ENCODE measurements around the gene ACP2. TPM values are rescaled to one million over a fixed set of nuclear protein-coding genes. Genes with fewer than 3 reads are reported as not detected.

Gene ACP2
- total and polyA plus RNA-seq, 9 of the 15 experiments (the other 6 are each of a cell fraction or from before 2014, with no cell fraction given) = 1.9 to 20.0 (median 11.6) TPM

Other genes starting within 250 kb of the ACP2 start
Only the 7 nearest of the 10 such genes appear.
- 97.6 and 107 TPM in 2 replicates for gene ARFGAP2, start 71.9 kb downstream of the ACP2 start, total RNA-seq (2014; rRNA removed)
- 65.0 and 78.6 TPM in 2 replicates for gene ARFGAP2, start 71.9 kb downstream of the ACP2 start, total RNA-seq (2014; rRNA removed; fragmentation: Illumina TruSeq; extraction: Trizol)
- 78.4 and 83.2 TPM in 2 replicates for gene ARFGAP2, start 71.9 kb downstream of the ACP2 start, total RNA-seq (2015; rRNA removed; fragmentation: Illumina TruSeq; extraction: Trizol)
- gene ARFGAP2, start 71.9 kb downstream of the ACP2 start, total RNA-seq (2021) = 93.4 and 102 TPM in 2 replicates
- 96.3 and 120 TPM in 2 replicates for gene ARFGAP2, start 71.9 kb downstream of the ACP2 start, polyA plus RNA-seq (2011; rRNA removed)
- gene ARFGAP2, start 71.9 kb downstream of the ACP2 start, polyA plus RNA-seq (2014; fragmentation: Illumina TruSeq; extraction: Trizol) = 122 and 140 TPM in 2 replicates
- gene ARFGAP2, start 71.9 kb downstream of the ACP2 start, polyA plus RNA-seq (2014; fragmentation: Nextera tagmentation; extraction: Ambion mirVana) = 10 to 100 TPM; 29.1 to 42.1 TPM
- gene ARFGAP2, start 71.9 kb downstream of the ACP2 start, polyA plus RNA-seq (2014; rRNA removed) = 90.1 and 90.8 TPM in 2 replicates
- gene PACSIN3, start 62.4 kb downstream of the ACP2 start, total RNA-seq (2014; rRNA removed) = 15.5 and 18.8 TPM in 2 replicates
- gene PACSIN3, start 62.4 kb downstream of the ACP2 start, total RNA-seq (2014; rRNA removed; fragmentation: Illumina TruSeq; extraction: Trizol) = 1.5 and 3.5 TPM in 2 replicates
- gene PACSIN3, start 62.4 kb downstream of the ACP2 start, total RNA-seq (2015; rRNA removed; fragmentation: Illumina TruSeq; extraction: Trizol) = 8.8 and 9.6 TPM in 2 replicates
- gene PACSIN3, start 62.4 kb downstream of the ACP2 start, total RNA-seq (2021) = 13.8 and 18.1 TPM in 2 replicates
- gene PACSIN3, start 62.4 kb downstream of the ACP2 start, polyA plus RNA-seq (2011; rRNA removed) = 6.8 and 7.1 TPM in 2 replicates
- gene PACSIN3, start 62.4 kb downstream of the ACP2 start, polyA plus RNA-seq (2014; fragmentation: Illumina TruSeq; extraction: Trizol) = 7.1 and 9.8 TPM in 2 replicates
- gene PACSIN3, start 62.4 kb downstream of the ACP2 start, polyA plus RNA-seq (2014; fragmentation: Nextera tagmentation; extraction: Ambion mirVana) = under 1 TPM; 0.13 to 0.17 TPM
- 14.5 and 15.0 TPM in 2 replicates for gene PACSIN3, start 62.4 kb downstream of the ACP2 start, polyA plus RNA-seq (2014; rRNA removed)
- gene DDB2, start 33.8 kb downstream of the ACP2 start, total RNA-seq (2014; rRNA removed) = 12.7 and 13.3 TPM in 2 replicates
- 8.7 and 9.0 TPM in 2 replicates for gene DDB2, start 33.8 kb downstream of the ACP2 start, total RNA-seq (2014; rRNA removed; fragmentation: Illumina TruSeq; extraction: Trizol)
- gene DDB2, start 33.8 kb downstream of the ACP2 start, total RNA-seq (2015; rRNA removed; fragmentation: Illumina TruSeq; extraction: Trizol) = 10.1 and 10.9 TPM in 2 replicates
- 9.0 and 10.5 TPM in 2 replicates for gene DDB2, start 33.8 kb downstream of the ACP2 start, total RNA-seq (2021)
- 17.1 and 17.5 TPM in 2 replicates for gene DDB2, start 33.8 kb downstream of the ACP2 start, polyA plus RNA-seq (2011; rRNA removed)
- gene DDB2, start 33.8 kb downstream of the ACP2 start, polyA plus RNA-seq (2014; fragmentation: Illumina TruSeq; extraction: Trizol) = 10.1 and 10.4 TPM in 2 replicates
- gene DDB2, start 33.8 kb downstream of the ACP2 start, polyA plus RNA-seq (2014; fragmentation: Nextera tagmentation; extraction: Ambion mirVana) = 10 to 100 TPM in 1 of 2 experiments, 1 to 10 TPM in 1; 9.0 to 10.3 TPM
- 12.0 and 18.6 TPM in 2 replicates for gene DDB2, start 33.8 kb downstream of the ACP2 start, polyA plus RNA-seq (2014; rRNA removed)
- gene NR1H3, start 9.2 kb upstream of the ACP2 start, total RNA-seq (2014; rRNA removed) = 11.9 and 16.0 TPM in 2 replicates
- 6.6 and 8.2 TPM in 2 replicates for gene NR1H3, start 9.2 kb upstream of the ACP2 start, total RNA-seq (2014; rRNA removed; fragmentation: Illumina TruSeq; extraction: Trizol)
- gene NR1H3, start 9.2 kb upstream of the ACP2 start, total RNA-seq (2015; rRNA removed; fragmentation: Illumina TruSeq; extraction: Trizol) = 7.8 and 11.1 TPM in 2 replicates
- 15.9 and 16.5 TPM in 2 replicates for gene NR1H3, start 9.2 kb upstream of the ACP2 start, total RNA-seq (2021)
- gene NR1H3, start 9.2 kb upstream of the ACP2 start, polyA plus RNA-seq (2011; rRNA removed) = 26.0 and 31.9 TPM in 2 replicates
- gene NR1H3, start 9.2 kb upstream of the ACP2 start, polyA plus RNA-seq (2014; fragmentation: Illumina TruSeq; extraction: Trizol) = 12.0 and 15.2 TPM in 2 replicates
- 10 to 100 TPM in 1 of 2 experiments, 1 to 10 TPM in 1; 9.8 to 10.4 TPM for gene NR1H3, start 9.2 kb upstream of the ACP2 start, polyA plus RNA-seq (2014; fragmentation: Nextera tagmentation; extraction: Ambion mirVana)
- gene NR1H3, start 9.2 kb upstream of the ACP2 start, polyA plus RNA-seq (2014; rRNA removed) = 17.5 and 18.4 TPM in 2 replicates
- 33.6 and 34.4 TPM in 2 replicates for gene MADD, start 21.3 kb upstream of the ACP2 start, total RNA-seq (2014; rRNA removed)
- gene MADD, start 21.3 kb upstream of the ACP2 start, total RNA-seq (2014; rRNA removed; fragmentation: Illumina TruSeq; extraction: Trizol) = 22.2 and 22.6 TPM in 2 replicates
- 28.7 and 34.3 TPM in 2 replicates for gene MADD, start 21.3 kb upstream of the ACP2 start, total RNA-seq (2015; rRNA removed; fragmentation: Illumina TruSeq; extraction: Trizol)
- 53.6 and 57.6 TPM in 2 replicates for gene MADD, start 21.3 kb upstream of the ACP2 start, total RNA-seq (2021)
- 37.0 and 54.1 TPM in 2 replicates for gene MADD, start 21.3 kb upstream of the ACP2 start, polyA plus RNA-seq (2011; rRNA removed)
- gene MADD, start 21.3 kb upstream of the ACP2 start, polyA plus RNA-seq (2014; fragmentation: Illumina TruSeq; extraction: Trizol) = 41.6 and 41.9 TPM in 2 replicates
- 1 to 10 TPM in 1 of 2 experiments, under 1 TPM in 1; 0.68 to 3.2 TPM for gene MADD, start 21.3 kb upstream of the ACP2 start, polyA plus RNA-seq (2014; fragmentation: Nextera tagmentation; extraction: Ambion mirVana)
- gene MADD, start 21.3 kb upstream of the ACP2 start, polyA plus RNA-seq (2014; rRNA removed) = 43.4 and 47.6 TPM in 2 replicates
- gene MYBPC3, start 103.9 kb upstream of the ACP2 start, total RNA-seq (2014; rRNA removed) = not detected in 2 replicates
- not detected in 2 replicates for gene MYBPC3, start 103.9 kb upstream of the ACP2 start, total RNA-seq (2014; rRNA removed; fragmentation: Illumina TruSeq; extraction: Trizol)
- not detected in 2 replicates for gene MYBPC3, start 103.9 kb upstream of the ACP2 start, total RNA-seq (2015; rRNA removed; fragmentation: Illumina TruSeq; extraction: Trizol)
- gene MYBPC3, start 103.9 kb upstream of the ACP2 start, total RNA-seq (2021) = not detected in 2 replicates
- gene MYBPC3, start 103.9 kb upstream of the ACP2 start, polyA plus RNA-seq (2011; rRNA removed) = 0.07 TPM in 1 of 2 replicates, not detected in the other
- not detected in 2 replicates for gene MYBPC3, start 103.9 kb upstream of the ACP2 start, polyA plus RNA-seq (2014; fragmentation: Illumina TruSeq; extraction: Trizol)
- not detected for gene MYBPC3, start 103.9 kb upstream of the ACP2 start, polyA plus RNA-seq (2014; fragmentation: Nextera tagmentation; extraction: Ambion mirVana)
- 0.01 TPM in 1 of 2 replicates, not detected in the other for gene MYBPC3, start 103.9 kb upstream of the ACP2 start, polyA plus RNA-seq (2014; rRNA removed)
- 23.4 and 32.6 TPM in 2 replicates for gene SPI1, start 129.7 kb upstream of the ACP2 start, total RNA-seq (2014; rRNA removed)
- gene SPI1, start 129.7 kb upstream of the ACP2 start, total RNA-seq (2014; rRNA removed; fragmentation: Illumina TruSeq; extraction: Trizol) = 2.8 and 3.2 TPM in 2 replicates
- gene SPI1, start 129.7 kb upstream of the ACP2 start, total RNA-seq (2015; rRNA removed; fragmentation: Illumina TruSeq; extraction: Trizol) = 10.3 and 12.5 TPM in 2 replicates
- 30.7 and 33.7 TPM in 2 replicates for gene SPI1, start 129.7 kb upstream of the ACP2 start, total RNA-seq (2021)
- 8.6 and 28.6 TPM in 2 replicates for gene SPI1, start 129.7 kb upstream of the ACP2 start, polyA plus RNA-seq (2011; rRNA removed)
- 16.0 and 32.1 TPM in 2 replicates for gene SPI1, start 129.7 kb upstream of the ACP2 start, polyA plus RNA-seq (2014; fragmentation: Illumina TruSeq; extraction: Trizol)
- under 1 TPM; 0.10 to 0.11 TPM for gene SPI1, start 129.7 kb upstream of the ACP2 start, polyA plus RNA-seq (2014; fragmentation: Nextera tagmentation; extraction: Ambion mirVana)
- gene SPI1, start 129.7 kb upstream of the ACP2 start, polyA plus RNA-seq (2014; rRNA removed) = 16.2 and 21.9 TPM in 2 replicates

Measured in K562 (cell line).